ENCODE results near the gene MAGI3. TPM values are rescaled to one million over a fixed set of nuclear protein-coding genes. Genes with fewer than 3 reads are reported as not detected.

MAGI3 gene
- total RNA-seq, 3 donors from 2014 or later (not counting 1 experiment from before 2014, with no cell fraction given), result 0.61 to 1.6 (median 0.66) TPM

GRCh38 chr1:113576271-113576670 lies 186.0 kb downstream of the MAGI3 start:
- TF ChIP-seq, protein P1, sequence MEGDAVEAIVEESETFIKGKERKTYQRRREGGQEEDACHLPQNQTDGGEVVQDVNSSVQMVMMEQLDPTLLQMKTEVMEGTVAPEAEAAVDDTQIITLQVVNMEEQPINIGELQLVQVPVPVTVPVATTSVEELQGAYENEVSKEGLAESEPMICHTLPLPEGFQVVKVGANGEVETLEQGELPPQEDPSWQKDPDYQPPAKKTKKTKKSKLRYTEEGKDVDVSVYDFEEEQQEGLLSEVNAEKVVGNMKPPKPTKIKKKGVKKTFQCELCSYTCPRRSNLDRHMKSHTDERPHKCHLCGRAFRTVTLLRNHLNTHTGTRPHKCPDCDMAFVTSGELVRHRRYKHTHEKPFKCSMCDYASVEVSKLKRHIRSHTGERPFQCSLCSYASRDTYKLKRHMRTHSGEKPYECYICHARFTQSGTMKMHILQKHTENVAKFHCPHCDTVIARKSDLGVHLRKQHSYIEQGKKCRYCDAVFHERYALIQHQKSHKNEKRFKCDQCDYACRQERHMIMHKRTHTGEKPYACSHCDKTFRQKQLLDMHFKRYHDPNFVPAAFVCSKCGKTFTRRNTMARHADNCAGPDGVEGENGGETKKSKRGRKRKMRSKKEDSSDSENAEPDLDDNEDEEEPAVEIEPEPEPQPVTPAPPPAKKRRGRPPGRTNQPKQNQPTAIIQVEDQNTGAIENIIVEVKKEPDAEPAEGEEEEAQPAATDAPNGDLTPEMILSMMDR (IDR thresholded peaks at IDR 0.05), result no peak
- H3K9me3 Mint-ChIP-seq, result peaks cover 5 to 9% of the 10 kb centered on the region in 2 donors
- no peaks in the 10 kb centered on the region for H3K4me1 Mint-ChIP-seq
- no peak overlapping the region for H3K27ac Mint-ChIP-seq
- peaks cover 3% of the 10 kb centered on the region for H3K9me3 ChIP-seq (ENCODE audit: control insufficient read depth, insufficient read depth, low read length)
- peaks cover 9 to 15% of the 10 kb centered on the region in 2 donors for H3K27me3 Mint-ChIP-seq (ENCODE audit: low read depth in 2 of 2)
- DNase-seq (no peak), ATAC-seq (no peak)
- 87% methylated on average over 6 of the region's 6 CpGs for WGBS (ENCODE audit: insufficient coverage)
- peaks cover 6% of the 10 kb centered on the region for H3K36me3 Mint-ChIP-seq
- H3K27ac ChIP-seq (ENCODE audit: low read length), result no peak overlapping the region
- intact Hi-C loops (cut with micrococcal nuclease), result no loop called here
- no peaks in the 10 kb centered on the region for H3K36me3 ChIP-seq (ENCODE audit: control insufficient read depth, insufficient read depth, low read length)
- H3K27me3 ChIP-seq (ENCODE audit: control insufficient read depth, insufficient read depth, low read length), result no peaks in the 10 kb centered on the region
- H3K4me1 ChIP-seq (ENCODE audit: control insufficient read depth, insufficient read depth, low read length), result no peaks in the 10 kb centered on the region
- H3K4me3 Mint-ChIP-seq, result no peak overlapping the region
- H3K4me3 ChIP-seq (ENCODE audit: low read length), result no peak overlapping the region

- Mint-ChIP-seq H3K36me3 (no peaks in the 10 kb centered on the region), H3K9me3 (no peaks in the 10 kb centered on the region), H3K27me3 (ENCODE audit: low read depth in 2 of 2) (peaks cover 6% of the 10 kb centered on the region in 2 donors), H3K4me1 (no peaks in the 10 kb centered on the region), H3K4me3 (no peak overlapping the region), H3K27ac (no peak overlapping the region)
- WGBS (ENCODE audit: insufficient coverage), result 70% methylated on average over 2 of the region's 2 CpGs
- Histone ChIP-seq H3K27me3 (ENCODE audit: control insufficient read depth, insufficient read depth, low read length) (no peaks in the 10 kb centered on the region), H3K36me3 (ENCODE audit: control insufficient read depth, insufficient read depth, low read length) (no peaks in the 10 kb centered on the region), H3K9me3 (ENCODE audit: control insufficient read depth, insufficient read depth, low read length) (peaks cover 3% of the 10 kb centered on the region), H3K27ac (ENCODE audit: low read length) (no peak overlapping the region), H3K4me1 (ENCODE audit: control insufficient read depth, insufficient read depth, low read length) (no peaks in the 10 kb centered on the region), H3K4me3 (ENCODE audit: low read length) (no peak overlapping the region)
- ATAC-seq (no peak), DNase-seq (no peak)
- TF ChIP-seq, protein P1 (IDR thresholded peaks at IDR 0.05), result no peak
- intact Hi-C loops (cut with micrococcal nuclease), result no loop called here
Observed at GRCh38 chr1:113579256-113580018, 189.1 kb downstream of the MAGI3 start.

- intact Hi-C loops (cut with micrococcal nuclease), result no loop called here
- no peaks in the 10 kb centered on the region for H3K36me3 Mint-ChIP-seq
- no peaks in the 10 kb centered on the region for H3K9me3 ChIP-seq (ENCODE audit: control insufficient read depth, insufficient read depth, low read length)
Observed at GRCh38 chr1:113581323-113581722, 191.0 kb downstream of the MAGI3 start.

More at GRCh38 chr1:113581323-113581722, 191.0 kb downstream of the MAGI3 start:
- Histone ChIP-seq H3K27ac (ENCODE audit: low read length) (no peak overlapping the region), H3K27me3 (ENCODE audit: control insufficient read depth, insufficient read depth, low read length) (no peaks in the 10 kb centered on the region), H3K4me3 (ENCODE audit: low read length) (no peak overlapping the region), H3K36me3 (ENCODE audit: control insufficient read depth, insufficient read depth, low read length) (no peaks in the 10 kb centered on the region), H3K4me1 (ENCODE audit: control insufficient read depth, insufficient read depth, low read length) (no peaks in the 10 kb centered on the region)
- no peak overlapping the region for H3K4me3 Mint-ChIP-seq
- H3K27me3 Mint-ChIP-seq (ENCODE audit: low read depth in 2 of 2), result peaks cover 0 to 6% of the 10 kb centered on the region in 2 donors
- H3K9me3 Mint-ChIP-seq, result no peaks in the 10 kb centered on the region
- DNase-seq, result no peak
- TF ChIP-seq, protein P1 (IDR thresholded peaks at IDR 0.05), result no peak
- H3K27ac Mint-ChIP-seq, result no peak overlapping the region
- no peaks in the 10 kb centered on the region for H3K4me1 Mint-ChIP-seq
- no peak for ATAC-seq
- 100% methylated on average over 1 of the region's 1 CpG for WGBS (ENCODE audit: insufficient coverage)

Measured in natural killer cell (primary cell).